Measurements from ENCODE around the gene TMEM273. TPM values are rescaled to one million over a fixed set of nuclear protein-coding genes. Genes with fewer than 3 reads are reported as not detected.

The TMEM273 gene
- total RNA-seq, 1 donor from 2014 or later, result 0.39 TPM

DNA sequence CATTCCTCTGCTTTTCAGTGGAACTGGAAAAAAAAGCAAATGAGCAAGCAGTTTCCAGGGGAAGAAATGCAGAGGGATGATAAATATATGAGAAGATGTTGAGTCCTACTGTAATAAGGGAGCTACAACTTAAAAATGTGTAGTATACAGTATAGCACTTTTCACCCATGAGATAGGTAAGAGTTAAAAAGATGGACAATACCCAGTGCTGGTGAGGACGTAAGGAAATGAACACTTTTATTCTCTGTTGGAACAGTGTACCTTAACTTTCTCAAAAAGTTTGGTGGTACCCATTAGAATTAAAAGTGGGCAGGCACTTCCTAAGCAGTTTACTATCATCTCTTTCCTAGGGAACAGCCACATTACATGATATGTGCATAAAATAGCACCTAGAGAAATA is 51.7 kb downstream of the TMEM273 start:
- no peak for DNase-seq
- H3K4me3 Mint-ChIP-seq (ENCODE audit: unreplicated experiment), result no peak overlapping the region
- H3K4me1 Mint-ChIP-seq (ENCODE audit: low read depth, unreplicated experiment), result peaks cover 10% of the 10 kb centered on the region
- H3K36me3 Mint-ChIP-seq (ENCODE audit: unreplicated experiment), result no peaks in the 10 kb centered on the region
- H3K27me3 Mint-ChIP-seq (ENCODE audit: unreplicated experiment), result no peaks in the 10 kb centered on the region
- H3K27ac Mint-ChIP-seq (ENCODE audit: unreplicated experiment), result no peak overlapping the region
- TF ChIP-seq, protein P1, sequence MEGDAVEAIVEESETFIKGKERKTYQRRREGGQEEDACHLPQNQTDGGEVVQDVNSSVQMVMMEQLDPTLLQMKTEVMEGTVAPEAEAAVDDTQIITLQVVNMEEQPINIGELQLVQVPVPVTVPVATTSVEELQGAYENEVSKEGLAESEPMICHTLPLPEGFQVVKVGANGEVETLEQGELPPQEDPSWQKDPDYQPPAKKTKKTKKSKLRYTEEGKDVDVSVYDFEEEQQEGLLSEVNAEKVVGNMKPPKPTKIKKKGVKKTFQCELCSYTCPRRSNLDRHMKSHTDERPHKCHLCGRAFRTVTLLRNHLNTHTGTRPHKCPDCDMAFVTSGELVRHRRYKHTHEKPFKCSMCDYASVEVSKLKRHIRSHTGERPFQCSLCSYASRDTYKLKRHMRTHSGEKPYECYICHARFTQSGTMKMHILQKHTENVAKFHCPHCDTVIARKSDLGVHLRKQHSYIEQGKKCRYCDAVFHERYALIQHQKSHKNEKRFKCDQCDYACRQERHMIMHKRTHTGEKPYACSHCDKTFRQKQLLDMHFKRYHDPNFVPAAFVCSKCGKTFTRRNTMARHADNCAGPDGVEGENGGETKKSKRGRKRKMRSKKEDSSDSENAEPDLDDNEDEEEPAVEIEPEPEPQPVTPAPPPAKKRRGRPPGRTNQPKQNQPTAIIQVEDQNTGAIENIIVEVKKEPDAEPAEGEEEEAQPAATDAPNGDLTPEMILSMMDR (IDR thresholded peaks at IDR 0.05; ENCODE audit: partially characterized antibody, unreplicated experiment), result no peak
- H3K9me3 Mint-ChIP-seq (ENCODE audit: unreplicated experiment), result peaks cover 6% of the 10 kb centered on the region

DNA sequence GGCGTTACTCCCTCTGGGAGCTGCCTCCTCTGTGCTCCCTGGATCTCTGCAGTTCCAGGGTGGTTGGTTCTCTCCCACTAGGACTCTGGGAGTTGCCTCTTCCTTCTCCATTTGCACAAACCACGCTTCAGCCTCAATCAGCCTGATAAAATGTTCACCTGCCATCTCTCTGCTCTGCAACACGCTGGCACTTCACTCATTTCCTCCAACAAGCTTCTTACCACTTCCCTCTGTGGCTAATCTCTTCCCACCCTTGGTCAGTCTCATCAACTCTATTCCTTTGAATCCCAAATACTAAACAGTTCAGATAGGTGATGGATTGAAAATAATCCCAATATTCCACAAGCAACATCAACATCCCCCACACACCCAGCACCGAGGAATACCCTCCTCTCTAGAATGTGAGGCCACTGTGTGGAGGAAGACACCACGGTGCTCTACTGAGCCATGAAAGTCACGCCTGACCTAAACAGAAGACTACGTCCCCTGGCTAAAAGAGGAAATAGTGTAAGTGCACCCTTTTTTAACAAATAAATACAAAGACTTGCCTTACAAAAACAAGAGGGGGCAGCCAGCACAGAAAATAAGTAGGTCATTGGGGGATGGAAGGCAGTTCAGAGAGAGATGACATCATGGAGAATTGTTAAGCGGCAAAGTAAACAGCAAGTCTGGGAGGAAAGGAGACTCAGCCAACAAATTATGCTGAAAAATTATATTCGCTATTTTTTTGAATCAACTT is 52.4 kb downstream of the TMEM273 start:
- H3K4me1 Mint-ChIP-seq (ENCODE audit: low read depth, unreplicated experiment), result peaks cover 9% of the 10 kb centered on the region
- DNase-seq, result no peak
- H3K27me3 Mint-ChIP-seq (ENCODE audit: unreplicated experiment), result no peaks in the 10 kb centered on the region
- no peak overlapping the region for H3K27ac Mint-ChIP-seq (ENCODE audit: unreplicated experiment)
- TF ChIP-seq, protein P1 (IDR thresholded peaks at IDR 0.05; ENCODE audit: partially characterized antibody, unreplicated experiment), result no peak
- H3K9me3 Mint-ChIP-seq (ENCODE audit: unreplicated experiment), result peaks cover 8% of the 10 kb centered on the region
- no peaks in the 10 kb centered on the region for H3K36me3 Mint-ChIP-seq (ENCODE audit: unreplicated experiment)
- H3K4me3 Mint-ChIP-seq (ENCODE audit: unreplicated experiment), result no peak overlapping the region

DNA sequence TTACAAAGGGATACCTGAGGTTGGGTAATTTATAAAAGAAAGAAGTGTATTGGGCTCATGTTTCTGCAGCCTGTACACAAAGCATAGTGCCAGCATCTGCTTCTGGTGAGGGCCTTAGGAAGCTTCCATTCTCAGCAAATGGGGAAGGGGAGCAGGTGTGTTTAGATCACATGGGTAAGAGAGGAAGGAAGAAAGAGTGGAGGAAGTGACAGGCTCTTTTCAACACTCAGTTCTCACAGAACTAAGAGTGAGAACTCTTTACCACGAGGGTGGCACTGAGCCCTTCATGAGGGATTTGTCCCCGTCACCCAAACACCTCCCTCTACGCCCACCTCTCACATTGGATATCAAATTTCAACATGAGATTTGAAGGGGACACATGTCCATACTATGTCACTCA is 53.9 kb downstream of the TMEM273 start:
- peaks cover 4% of the 10 kb centered on the region for H3K4me1 Mint-ChIP-seq (ENCODE audit: low read depth, unreplicated experiment)
- no peak for DNase-seq
- H3K27me3 Mint-ChIP-seq (ENCODE audit: unreplicated experiment), result no peaks in the 10 kb centered on the region
- TF ChIP-seq, protein P1 (IDR thresholded peaks at IDR 0.05; ENCODE audit: partially characterized antibody, unreplicated experiment), result no peak
- H3K4me3 Mint-ChIP-seq (ENCODE audit: unreplicated experiment), result no peak overlapping the region
- no peak overlapping the region for H3K27ac Mint-ChIP-seq (ENCODE audit: unreplicated experiment)
- H3K9me3 Mint-ChIP-seq (ENCODE audit: unreplicated experiment), result peaks cover 8% of the 10 kb centered on the region
- H3K36me3 Mint-ChIP-seq (ENCODE audit: unreplicated experiment), result no peaks in the 10 kb centered on the region

DNA sequence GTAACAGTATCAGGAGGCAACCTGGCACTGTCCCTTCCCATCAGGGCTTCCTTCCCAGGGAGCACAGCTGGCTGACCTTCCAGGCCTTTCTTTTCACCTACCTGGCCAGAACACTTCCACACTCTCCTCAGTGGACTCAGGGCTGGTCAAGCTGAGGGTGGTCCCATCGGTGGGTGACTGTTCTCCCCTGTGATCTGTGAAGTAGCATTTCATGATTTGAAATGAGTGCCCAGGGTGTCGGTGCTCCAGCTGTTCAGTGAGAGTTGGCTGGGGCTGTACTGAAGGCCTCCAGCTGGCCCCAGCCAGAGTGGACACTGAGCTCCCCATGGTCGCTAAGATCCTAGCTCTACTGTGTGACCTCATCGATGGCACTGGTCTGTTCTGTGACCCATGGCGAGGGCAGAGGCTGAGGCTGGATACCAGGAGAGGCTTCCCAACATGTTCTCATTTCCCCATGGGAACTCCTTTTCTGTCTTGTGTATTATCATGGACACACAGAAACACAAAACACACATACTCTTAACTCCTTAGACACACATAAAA is 54.4 kb downstream of the TMEM273 start, which contains the start of gene FAM170B:
Gene FAM170B, minus strand, starts transcription at position 316 of the 543 bp plus-strand sequence. Its CDS starts 103 bp downstream, at position 213.
- H3K27ac Mint-ChIP-seq (ENCODE audit: unreplicated experiment), result no peak within 1 kb of the TSS
- H3K36me3 Mint-ChIP-seq (ENCODE audit: unreplicated experiment), result no peaks in the 10 kb centered on the region
- DNase-seq, result no peak
- TF ChIP-seq, protein P1 (IDR thresholded peaks at IDR 0.05; ENCODE audit: partially characterized antibody, unreplicated experiment), result no peak
- H3K4me3 Mint-ChIP-seq (ENCODE audit: unreplicated experiment), result no peak within 1 kb of the TSS
- H3K4me1 Mint-ChIP-seq (ENCODE audit: low read depth, unreplicated experiment), result peaks cover 4% of the 10 kb centered on the region
- peaks cover 8% of the 10 kb centered on the region for H3K9me3 Mint-ChIP-seq (ENCODE audit: unreplicated experiment)
- no peaks in the 10 kb centered on the region for H3K27me3 Mint-ChIP-seq (ENCODE audit: unreplicated experiment)

DNA sequence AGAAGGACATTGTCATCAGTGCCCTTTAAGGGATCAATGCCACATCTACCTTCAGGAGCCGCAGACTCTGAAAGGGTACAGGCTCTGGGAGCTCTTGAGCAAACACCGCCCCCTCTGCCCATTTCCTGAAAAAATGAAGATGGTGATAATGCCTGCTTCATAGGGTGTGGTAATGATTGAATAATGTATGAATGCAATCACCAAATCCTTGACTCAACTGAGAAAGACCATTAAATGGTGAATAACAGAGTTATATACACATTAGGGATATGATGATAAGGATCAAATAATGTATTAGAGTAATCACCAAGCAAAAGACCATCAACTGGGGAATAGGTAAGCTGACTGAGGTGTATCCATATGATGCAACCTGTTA is 55.8 kb downstream of the TMEM273 start:
- Mint-ChIP-seq H3K9me3 (ENCODE audit: unreplicated experiment) (peaks cover 8% of the 10 kb centered on the region), H3K4me1 (ENCODE audit: low read depth, unreplicated experiment) (peaks cover 4% of the 10 kb centered on the region), H3K4me3 (ENCODE audit: unreplicated experiment) (no peak overlapping the region), H3K27me3 (ENCODE audit: unreplicated experiment) (no peaks in the 10 kb centered on the region), H3K27ac (ENCODE audit: unreplicated experiment) (no peak overlapping the region), H3K36me3 (ENCODE audit: unreplicated experiment) (no peaks in the 10 kb centered on the region)
- no peak for DNase-seq
- TF ChIP-seq, protein P1 (IDR thresholded peaks at IDR 0.05; ENCODE audit: partially characterized antibody, unreplicated experiment), result no peak
